Measurements from ENCODE around the gene C5orf63. TPM values are rescaled to one million over a fixed set of nuclear protein-coding genes. Genes with fewer than 3 reads are reported as not detected.

The C5orf63 gene
- total and polyA plus RNA-seq, 10 of the 15 experiments (the other 5 are each of a cell fraction or from before 2014, with no cell fraction given) = 8.7 to 54.3 (median 11.9) TPM

GRCh38 chr5:127003798-127004495 is 69.4 kb downstream of the C5orf63 start:
- FAIRE-seq = no peak
- Histone ChIP-seq H3K79me2 (ENCODE audit: control insufficient read depth, insufficient read depth, low read length) (no peaks in the 10 kb centered on the region), H4K20me1 (ENCODE audit: control insufficient read depth, insufficient read depth) (no peaks in the 10 kb centered on the region), H2AFZ (ENCODE audit: control insufficient read depth, low read depth, low read length) (no peak overlapping the region), H3K27me3 (replicated peaks in 1 of 2; ENCODE audit: control insufficient read depth in 2 of 2, insufficient read depth in 2 of 2, low read length in 1 of 2) (no peaks in the 10 kb centered on the region), H3K9ac (ENCODE audit: control insufficient read depth, insufficient read depth, low read length) (no peak overlapping the region), H3K4me3 (no peak overlapping the region), H3K27ac (ENCODE audit: control insufficient read depth, insufficient read depth) (no peak overlapping the region), H3K36me3 (ENCODE audit: control insufficient read depth in 2 of 2, insufficient read depth in 2 of 2, low read length in 1 of 2) (no peaks in the 10 kb centered on the region; a peak in 1 of 4 replicates), H3K4me2 (ENCODE audit: control insufficient read depth, insufficient read depth) (no peak overlapping the region), H3K9me3 (replicated peaks; ENCODE audit: control insufficient read depth, insufficient read depth, low read length) (no peaks in the 10 kb centered on the region; the same call in 2 of the 3 replicates), H3K4me1 (ENCODE audit: control insufficient read depth, insufficient read depth, low read length) (no peaks in the 10 kb centered on the region)
- DNase-seq (ENCODE audit: low read depth, low spot score) = no peak
- BruUV-seq (replicated peaks) = no TSS peak
- in situ Hi-C loops (cut with MboI) = no loop called here
- intact Hi-C loops (cut with micrococcal nuclease; ENCODE audit: unreplicated experiment) = no loop called here
- ATAC-seq = peak; percentile 46
- 71% methylated on average over 7 of the region's 7 CpGs for WGBS (ENCODE audit: insufficient coverage, insufficient replicate concordance, low lambda C conversion rate, missing lambda C conversion rate)
- ChIA-PET CTCF (interaction anchor here (0.7 to 1.4 kb wide), 3 partner anchors 20 to 325 kb away, joined by 3 to 5 read pairs (median 3); no protein-coding TSS in a partner anchor), RAD21 (ENCODE audit: unreplicated experiment) (interaction anchor here (1.0 to 1.5 kb wide), 2 partner anchors 9 to 22 kb away, joined by 3 to 4 read pairs; no protein-coding TSS in a partner anchor), SMC1A (ENCODE audit: uncharacterized antibody, unreplicated experiment) (interaction anchor here (0.7 to 6.2 kb wide), 6 partner anchors 9 to 33 kb away, joined by 3 to 68 read pairs (median 6); no protein-coding TSS in a partner anchor), POLR2A (interaction anchor here (0.7 to 1.3 kb wide), 3 partner anchors 9 to 32 kb away, joined by 3 to 5 read pairs (median 4); no protein-coding TSS in a partner anchor)
- TF ChIP-seq PML (IDR thresholded peaks at IDR 0.05; ENCODE audit: low read length) = no peak
- TF ChIP-seq SIX5 (IDR thresholded peaks at IDR 0.05; ENCODE audit: low read depth, low read length, severe bottlenecking) = no peak
- no peak for TF ChIP-seq NBN (IDR thresholded peaks at IDR 0.05)
- no peak for TF ChIP-seq BCL11A (IDR thresholded peaks at IDR 0.05; ENCODE audit: low read depth, low read length)
- TF ChIP-seq, protein P1, sequence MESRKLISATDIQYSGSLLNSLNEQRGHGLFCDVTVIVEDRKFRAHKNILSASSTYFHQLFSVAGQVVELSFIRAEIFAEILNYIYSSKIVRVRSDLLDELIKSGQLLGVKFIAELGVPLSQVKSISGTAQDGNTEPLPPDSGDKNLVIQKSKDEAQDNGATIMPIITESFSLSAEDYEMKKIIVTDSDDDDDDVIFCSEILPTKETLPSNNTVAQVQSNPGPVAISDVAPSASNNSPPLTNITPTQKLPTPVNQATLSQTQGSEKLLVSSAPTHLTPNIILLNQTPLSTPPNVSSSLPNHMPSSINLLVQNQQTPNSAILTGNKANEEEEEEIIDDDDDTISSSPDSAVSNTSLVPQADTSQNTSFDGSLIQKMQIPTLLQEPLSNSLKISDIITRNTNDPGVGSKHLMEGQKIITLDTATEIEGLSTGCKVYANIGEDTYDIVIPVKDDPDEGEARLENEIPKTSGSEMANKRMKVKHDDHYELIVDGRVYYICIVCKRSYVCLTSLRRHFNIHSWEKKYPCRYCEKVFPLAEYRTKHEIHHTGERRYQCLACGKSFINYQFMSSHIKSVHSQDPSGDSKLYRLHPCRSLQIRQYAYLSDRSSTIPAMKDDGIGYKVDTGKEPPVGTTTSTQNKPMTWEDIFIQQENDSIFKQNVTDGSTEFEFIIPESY (IDR thresholded peaks at IDR 0.05) = no peak
- no peak for TF ChIP-seq ZNF24 (IDR thresholded peaks at IDR 0.05)
- TF ChIP-seq ZZZ3 (IDR thresholded peaks at IDR 0.05; ENCODE audit: control insufficient read depth, insufficient read length, low read depth) = no peak
- no peak for TF ChIP-seq STAT1 (conservative IDR thresholded peaks at IDR 0.05)
- TF ChIP-seq POLR2AphosphoS2 (IDR thresholded peaks at IDR 0.05; ENCODE audit: low read depth, low read length) = no peak
- no peak for TF ChIP-seq HDAC6 (IDR thresholded peaks at IDR 0.05; ENCODE audit: unreplicated experiment)
- TF ChIP-seq SP1 (IDR thresholded peaks at IDR 0.05; ENCODE audit: low read depth, low read length) = no peak
- TF ChIP-seq NRF1 (conservative IDR thresholded peaks at IDR 0.05; ENCODE audit: low read depth, low read length) = no peak
- no peak for TF ChIP-seq TCF3 (IDR thresholded peaks at IDR 0.05; ENCODE audit: borderline replicate concordance, insufficient read depth, low read depth, low read length)
- TF ChIP-seq EGR1 (IDR thresholded peaks at IDR 0.05; ENCODE audit: borderline replicate concordance in 1 of 2, low read depth in 2 of 2, low read length in 2 of 2) = no peak
- TF ChIP-seq, protein P2, sequence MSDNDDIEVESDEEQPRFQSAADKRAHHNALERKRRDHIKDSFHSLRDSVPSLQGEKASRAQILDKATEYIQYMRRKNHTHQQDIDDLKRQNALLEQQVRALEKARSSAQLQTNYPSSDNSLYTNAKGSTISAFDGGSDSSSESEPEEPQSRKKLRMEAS (IDR thresholded peaks at IDR 0.05; ENCODE audit: low read depth, low read length) = no peak
- no peak for TF ChIP-seq SRF (IDR thresholded peaks at IDR 0.05; ENCODE audit: low read depth in 2 of 2, low read length in 2 of 2)
- TF ChIP-seq, protein P3, sequence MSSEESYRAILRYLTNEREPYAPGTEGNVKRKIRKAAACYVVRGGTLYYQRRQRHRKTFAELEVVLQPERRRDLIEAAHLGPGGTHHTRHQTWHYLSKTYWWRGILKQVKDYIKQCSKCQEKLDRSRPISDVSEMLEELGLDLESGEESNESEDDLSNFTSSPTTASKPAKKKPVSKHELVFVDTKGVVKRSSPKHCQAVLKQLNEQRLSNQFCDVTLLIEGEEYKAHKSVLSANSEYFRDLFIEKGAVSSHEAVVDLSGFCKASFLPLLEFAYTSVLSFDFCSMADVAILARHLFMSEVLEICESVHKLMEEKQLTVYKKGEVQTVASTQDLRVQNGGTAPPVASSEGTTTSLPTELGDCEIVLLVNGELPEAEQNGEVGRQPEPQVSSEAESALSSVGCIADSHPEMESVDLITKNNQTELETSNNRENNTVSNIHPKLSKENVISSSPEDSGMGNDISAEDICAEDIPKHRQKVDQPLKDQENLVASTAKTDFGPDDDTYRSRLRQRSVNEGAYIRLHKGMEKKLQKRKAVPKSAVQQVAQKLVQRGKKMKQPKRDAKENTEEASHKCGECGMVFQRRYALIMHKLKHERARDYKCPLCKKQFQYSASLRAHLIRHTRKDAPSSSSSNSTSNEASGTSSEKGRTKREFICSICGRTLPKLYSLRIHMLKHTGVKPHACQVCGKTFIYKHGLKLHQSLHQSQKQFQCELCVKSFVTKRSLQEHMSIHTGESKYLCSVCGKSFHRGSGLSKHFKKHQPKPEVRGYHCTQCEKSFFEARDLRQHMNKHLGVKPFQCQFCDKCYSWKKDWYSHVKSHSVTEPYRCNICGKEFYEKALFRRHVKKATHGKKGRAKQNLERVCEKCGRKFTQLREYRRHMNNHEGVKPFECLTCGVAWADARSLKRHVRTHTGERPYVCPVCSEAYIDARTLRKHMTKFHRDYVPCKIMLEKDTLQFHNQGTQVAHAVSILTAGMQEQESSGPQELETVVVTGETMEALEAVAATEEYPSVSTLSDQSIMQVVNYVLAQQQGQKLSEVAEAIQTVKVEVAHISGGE (CRISPR knock-in tag; IDR thresholded peaks at IDR 0.05) = no peak

Measured in GM12878 (cell line).